Panc1 (cell line): ENCODE results near the gene MPC1.

Source experiments
- POLR2AphosphoS5 ChIP-seq: IDR thresholded peaks from 2 replicates; pipeline ENCODE4 v1.6.1; 2012; ENCODE audit warnings: mild to moderate bottlenecking, low read depth, low read length, moderate library complexity
- SIN3A ChIP-seq: IDR thresholded peaks from 2 replicates; pipeline ENCODE4 v1.6.1; 2012; ENCODE audit warnings: low read depth, mild to moderate bottlenecking, low read length, moderate library complexity, borderline replicate concordance; ENCODE audit not compliant: insufficient read depth
- TF ChIP-seq, protein P1 (sequence below): fragments of 450-650 bp; IDR thresholded peaks from 2 replicates; pipeline ENCODE4 v1.5.1; 2017; ENCODE audit warnings: mild to moderate bottlenecking
- TF ChIP-seq, protein P2 (sequence below), 2 experiments: IDR thresholded peaks; 2 replicates each; pipeline ENCODE4 v1.6.1; 2011 to 2012; ENCODE audit warnings: low read depth in 2 of 2, control low read depth in 1 of 2, low read length in 1 of 2, mild to moderate bottlenecking in 1 of 2, moderate library complexity in 1 of 2; ENCODE audit not compliant: insufficient read depth in 1 of 2

DNA sequence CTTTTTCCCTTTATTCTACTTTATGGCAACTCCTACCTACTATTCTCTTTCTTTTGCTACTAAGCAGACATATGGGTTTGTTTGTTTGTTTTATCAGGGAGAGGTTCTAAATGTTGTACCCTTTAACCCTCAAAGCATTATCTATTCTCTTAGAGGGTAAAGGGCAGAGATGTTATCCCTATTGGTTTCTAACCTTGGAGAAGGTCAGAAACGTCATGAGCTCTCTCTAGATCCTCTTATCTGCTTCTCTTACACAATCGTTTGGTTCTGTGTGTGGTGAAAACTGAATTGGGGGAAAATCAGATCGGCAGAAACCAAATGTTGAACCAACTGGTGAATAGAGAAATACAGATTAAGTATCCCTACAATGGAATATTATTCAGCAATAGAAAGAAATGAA lies 6.4 kb upstream of the MPC1 start:
- TF ChIP-seq SIN3A (no peak), POLR2AphosphoS5 (no peak)
- TF ChIP-seq, protein P1, sequence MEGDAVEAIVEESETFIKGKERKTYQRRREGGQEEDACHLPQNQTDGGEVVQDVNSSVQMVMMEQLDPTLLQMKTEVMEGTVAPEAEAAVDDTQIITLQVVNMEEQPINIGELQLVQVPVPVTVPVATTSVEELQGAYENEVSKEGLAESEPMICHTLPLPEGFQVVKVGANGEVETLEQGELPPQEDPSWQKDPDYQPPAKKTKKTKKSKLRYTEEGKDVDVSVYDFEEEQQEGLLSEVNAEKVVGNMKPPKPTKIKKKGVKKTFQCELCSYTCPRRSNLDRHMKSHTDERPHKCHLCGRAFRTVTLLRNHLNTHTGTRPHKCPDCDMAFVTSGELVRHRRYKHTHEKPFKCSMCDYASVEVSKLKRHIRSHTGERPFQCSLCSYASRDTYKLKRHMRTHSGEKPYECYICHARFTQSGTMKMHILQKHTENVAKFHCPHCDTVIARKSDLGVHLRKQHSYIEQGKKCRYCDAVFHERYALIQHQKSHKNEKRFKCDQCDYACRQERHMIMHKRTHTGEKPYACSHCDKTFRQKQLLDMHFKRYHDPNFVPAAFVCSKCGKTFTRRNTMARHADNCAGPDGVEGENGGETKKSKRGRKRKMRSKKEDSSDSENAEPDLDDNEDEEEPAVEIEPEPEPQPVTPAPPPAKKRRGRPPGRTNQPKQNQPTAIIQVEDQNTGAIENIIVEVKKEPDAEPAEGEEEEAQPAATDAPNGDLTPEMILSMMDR: no peak
- TF ChIP-seq, protein P2, sequence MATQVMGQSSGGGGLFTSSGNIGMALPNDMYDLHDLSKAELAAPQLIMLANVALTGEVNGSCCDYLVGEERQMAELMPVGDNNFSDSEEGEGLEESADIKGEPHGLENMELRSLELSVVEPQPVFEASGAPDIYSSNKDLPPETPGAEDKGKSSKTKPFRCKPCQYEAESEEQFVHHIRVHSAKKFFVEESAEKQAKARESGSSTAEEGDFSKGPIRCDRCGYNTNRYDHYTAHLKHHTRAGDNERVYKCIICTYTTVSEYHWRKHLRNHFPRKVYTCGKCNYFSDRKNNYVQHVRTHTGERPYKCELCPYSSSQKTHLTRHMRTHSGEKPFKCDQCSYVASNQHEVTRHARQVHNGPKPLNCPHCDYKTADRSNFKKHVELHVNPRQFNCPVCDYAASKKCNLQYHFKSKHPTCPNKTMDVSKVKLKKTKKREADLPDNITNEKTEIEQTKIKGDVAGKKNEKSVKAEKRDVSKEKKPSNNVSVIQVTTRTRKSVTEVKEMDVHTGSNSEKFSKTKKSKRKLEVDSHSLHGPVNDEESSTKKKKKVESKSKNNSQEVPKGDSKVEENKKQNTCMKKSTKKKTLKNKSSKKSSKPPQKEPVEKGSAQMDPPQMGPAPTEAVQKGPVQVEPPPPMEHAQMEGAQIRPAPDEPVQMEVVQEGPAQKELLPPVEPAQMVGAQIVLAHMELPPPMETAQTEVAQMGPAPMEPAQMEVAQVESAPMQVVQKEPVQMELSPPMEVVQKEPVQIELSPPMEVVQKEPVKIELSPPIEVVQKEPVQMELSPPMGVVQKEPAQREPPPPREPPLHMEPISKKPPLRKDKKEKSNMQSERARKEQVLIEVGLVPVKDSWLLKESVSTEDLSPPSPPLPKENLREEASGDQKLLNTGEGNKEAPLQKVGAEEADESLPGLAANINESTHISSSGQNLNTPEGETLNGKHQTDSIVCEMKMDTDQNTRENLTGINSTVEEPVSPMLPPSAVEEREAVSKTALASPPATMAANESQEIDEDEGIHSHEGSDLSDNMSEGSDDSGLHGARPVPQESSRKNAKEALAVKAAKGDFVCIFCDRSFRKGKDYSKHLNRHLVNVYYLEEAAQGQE (IDR thresholded peaks at IDR 0.05; ENCODE audit: insufficient read depth in 1 of 2, low read depth in 2 of 2, low read length in 1 of 2): no peak
